ENCODE results near the gene MYH14.
"Not testable (repeated sequence)": the region's sequence is repeated elsewhere in the genome, so short reads cannot be mapped to it uniquely, and the experiment has no call there.

MYH14 gene

GRCh38 chr19:50322931-50323781 is 119.7 kb downstream of the MYH14 start:
- DNase-seq: no peak

GRCh38 chr19:50323782-50324133 is 120.3 kb downstream of the MYH14 start:
- DNase-seq: no peak

- no peak for DNase-seq
Measured at GRCh38 chr19:50324331-50324730, 120.9 kb downstream of the MYH14 start.

GRCh38 chr19:50325310-50326100 is 122.1 kb downstream of the MYH14 start:
- DNase-seq: peak; percentile 59 to 76

- DNase-seq: no peak
Measured at GRCh38 chr19:50326101-50326664, 122.8 kb downstream of the MYH14 start.

- DNase-seq: no peak
Measured at GRCh38 chr19:50327013-50327412, 123.6 kb downstream of the MYH14 start.

- DNase-seq: no peak
Measured at GRCh38 chr19:50327461-50328223, 124.2 kb downstream of the MYH14 start.

GRCh38 chr19:50328224-50328872 is 124.9 kb downstream of the MYH14 start:
- DNase-seq: peak in 1 of 2 experiments; percentile 53

GRCh38 chr19:50328873-50329145 is 125.4 kb downstream of the MYH14 start:
- DNase-seq: no peak

GRCh38 chr19:50329146-50329925 is 125.9 kb downstream of the MYH14 start, which contains the start of gene KCNC3:
TSS of gene KCNC3 (minus strand) at chr19:50329377. CDS start at chr19:50329082, 295 bp downstream.
- peak; percentile 96 to 97 for DNase-seq

- not testable (repeated sequence) for DNase-seq
Measured at GRCh38 chr19:50329926-50330294, 126.5 kb downstream of the MYH14 start.

- DNase-seq: peak; percentile 80
Measured at GRCh38 chr19:50330365-50331078, 127.1 kb downstream of the MYH14 start.

GRCh38 chr19:50331221-50331993 is 128.0 kb downstream of the MYH14 start:
- DNase-seq: no peak

GRCh38 chr19:50331994-50332243 is 128.5 kb downstream of the MYH14 start:
- DNase-seq: no peak

GRCh38 chr19:50332244-50333038 is 129.0 kb downstream of the MYH14 start:
- DNase-seq: no peak

- peak; percentile 88 to 98 for DNase-seq
Measured at GRCh38 chr19:50333235-50333736, 129.9 kb downstream of the MYH14 start.

- peak in 1 of 2 experiments; percentile 85 for DNase-seq
Measured at GRCh38 chr19:50333737-50334617, 130.6 kb downstream of the MYH14 start.

GRCh38 chr19:50334741-50335421 is 131.5 kb downstream of the MYH14 start:
- DNase-seq: no peak
